HepG2 (cell line): ENCODE measurements around the gene PHF21B. TPM values are rescaled to one million over a fixed set of nuclear protein-coding genes. Genes with fewer than 3 reads are reported as not detected.

Experiments
- ATAC-seq: fragments of 200-7000 bp; cut with Tn5 transposase; 3 replicates; pipeline ENCODE4 v1.9.1; 2020; ENCODE audit warnings: mild to moderate bottlenecking, moderate library complexity
- BruUV-seq: library from RNA; stranded (reverse); fragments of 400-500 nt; replicated peaks from 2 replicates; lab custom pipeline; 2021; lab: Mats Ljungman, UMichigan
- CTCF ChIA-PET: fragments of 300-600 bp; formaldehyde crosslinking; extraction: SDS; loops from one replicate; lab custom pipeline; 2021; ENCODE audit warnings: low total read pairs, inconsistent platforms, low intra/inter-chr PET ratio; lab: Yijun Ruan, JAX
- POLR2A ChIA-PET: fragments of 350-600 bp; sonication (Branson Sonifier 250); formaldehyde crosslinking; loops from one replicate; lab custom pipeline; 2020; ENCODE audit warnings: antibody characterized with exemption, inconsistent platforms; lab: Yijun Ruan, JAX
- DNase-seq: peaks from one replicate; pipeline ENCODE4 v3.0.0-alpha.2; 2015; ENCODE audit warnings: low spot score
- FAIRE-seq: peaks from 3 replicates; lab custom pipeline; 2011; peaks lifted over from hg19 to GRCh38; lab: Jason Lieb, UNC
- H2AFZ ChIP-seq: one replicate; pipeline ENCODE4 v1.6.1; 2011; ENCODE audit warnings: low read length, inconsistent platforms
- H3K27ac ChIP-seq: fragments of 300-600 bp; 3 replicates; pipeline ENCODE4 v1.8.0; 2011; ENCODE audit warnings: mixed run types, mild to moderate bottlenecking, mixed read lengths, low read length, inconsistent platforms; ENCODE audit not compliant: insufficient read depth; ENCODE audit errors: extremely low read length
- H3K27me3 ChIP-seq, 2 experiments: fragments of 200-600 bp in 1 of 2; 2 replicates in 1 of 2; 3 replicates in 1 of 2; pipeline versions ENCODE4 v1.6.0 to v1.8.0; 2011; ENCODE audit warnings: low read length in 2 of 2, mild to moderate bottlenecking in 2 of 2, moderate library complexity in 2 of 2, inconsistent platforms in 1 of 2; ENCODE audit not compliant: insufficient read depth in 2 of 2, control insufficient read depth in 1 of 2
- H3K36me3 ChIP-seq, 2 experiments: fragments of 200-600 bp in 1 of 2; replicated peaks in 1 of 2; 2 replicates in 1 of 2; 3 replicates in 1 of 2; pipeline versions ENCODE4 v1.5.1 to v1.8.0; 2011; ENCODE audit warnings: low read length in 2 of 2, inconsistent platforms in 1 of 2; ENCODE audit not compliant: insufficient read depth in 2 of 2, control insufficient read depth in 1 of 2
- H3K4me1 ChIP-seq: 2 replicates; pipeline ENCODE4 v1.5.1; 2012; ENCODE audit warnings: low read length, inconsistent platforms; ENCODE audit not compliant: insufficient read depth
- H3K4me2 ChIP-seq: 2 replicates; pipeline ENCODE4 v1.6.0; 2011; ENCODE audit warnings: low read depth, low read length, inconsistent platforms
- H3K4me3 ChIP-seq, 3 experiments: fragments of 200-600 bp in 1 of 3; sonication (generic), shearing (Covaris generic) in 1 of 3; replicated peaks in 1 of 3; 2 replicates each; pipeline ENCODE4 v1.5.1; 2011 to 2016; ENCODE audit warnings: low read length in 3 of 3, inconsistent platforms in 2 of 3, low read depth in 2 of 3, mild to moderate bottlenecking in 2 of 3, control low read depth in 1 of 3, mixed read lengths in 1 of 3; ENCODE audit not compliant: insufficient read depth in 1 of 3
- H3K79me2 ChIP-seq: one replicate; pipeline ENCODE4 v1.6.1; 2011; ENCODE audit warnings: low read length, inconsistent platforms; ENCODE audit not compliant: insufficient read depth
- H3K9ac ChIP-seq: 2 replicates; pipeline ENCODE4 v1.6.0; 2011; ENCODE audit warnings: mild to moderate bottlenecking, low read depth, low read length, inconsistent platforms; ENCODE audit not compliant: insufficient read depth
- H3K9me3 ChIP-seq: 2 replicates; pipeline ENCODE4 v1.5.1; 2012; ENCODE audit warnings: mild to moderate bottlenecking, low read length
- H4K20me1 ChIP-seq: 2 replicates; pipeline ENCODE4 v1.6.0; 2011; ENCODE audit warnings: inconsistent platforms, mild to moderate bottlenecking, low read length, moderate library complexity; ENCODE audit not compliant: insufficient read depth
- CBFB ChIP-seq: sonication (generic); formaldehyde crosslinking; IDR thresholded peaks from 2 replicates; pipeline ENCODE4 v1.4.0; 2020; ENCODE audit warnings: missing genetic modification reagents
- FOXK1 ChIP-seq: sonication (generic); formaldehyde crosslinking; IDR thresholded peaks from 2 replicates; pipeline ENCODE4 v1.4.0; 2020; ENCODE audit warnings: low read depth, missing genetic modification reagents, borderline replicate concordance
- GLI4 ChIP-seq: sonication (generic); formaldehyde crosslinking; IDR thresholded peaks from 2 replicates; pipeline ENCODE4 v1.5.1; 2020; ENCODE audit warnings: missing genetic modification reagents, mild to moderate bottlenecking, moderate library complexity, borderline replicate concordance
- NFKBIZ ChIP-seq: IDR thresholded peaks from 2 replicates; pipeline ENCODE4 v1.6.1; 2018; ENCODE audit warnings: missing genetic modification reagents, missing compliant biosample characterization
- SIX1 ChIP-seq: sonication (generic); formaldehyde crosslinking; IDR thresholded peaks from 2 replicates; pipeline ENCODE4 v1.4.0; 2020; ENCODE audit warnings: missing genetic modification reagents, borderline replicate concordance
- TEAD3 ChIP-seq: optimal IDR thresholded peaks from 2 replicates; pipeline ENCODE3; 2016; ENCODE audit warnings: borderline replicate concordance
- ZNF280B ChIP-seq: sonication (generic); formaldehyde crosslinking; IDR thresholded peaks from 2 replicates; pipeline ENCODE4 v1.5.0; 2020; ENCODE audit warnings: missing genetic modification reagents, mild to moderate bottlenecking, borderline replicate concordance
- ZNF839 ChIP-seq: sonication (generic); formaldehyde crosslinking; IDR thresholded peaks from 2 replicates; pipeline ENCODE4 v1.4.0; 2020; ENCODE audit warnings: missing genetic modification reagents, mild to moderate bottlenecking, borderline replicate concordance
- WGBS: methylation state at CpG from one replicate; pipeline ENCODE4 v1.1.6; 2017; ENCODE audit warnings: low lambda C conversion rate; 5-methylcytosine and 5-hydroxymethylcytosine counted together
- in situ Hi-C: cut with HindIII; loops from 2 replicates; pipeline ENCODE4 v1.10.0; 2017; ENCODE audit warnings: low pct_unique_long_range_greater_than_20kb; ENCODE audit not compliant: extremely low pct_ligation_motif_present
- intact Hi-C: fragments of 100-400 bp; cut with micrococcal nuclease; formaldehyde crosslinking; loops from one replicate; pipeline ENCODE4 v1.10.0; 2022; ENCODE audit not compliant: unreplicated experiment
- polyA plus RNA-seq, 8 experiments: library from polyadenylated mRNA; depleted of rRNA in 3 of 8; stranded (reverse) in 7 of 8; unstranded in 1 of 8; fragments of >200 nt; fragmentation: Illumina TruSeq in 4 of 8; extraction: Trizol in 4 of 8; gene quantifications; 2 replicates each; pipeline versions ENCODE4 v1.2.1 to v1.2.3, GENCODE V29; 2011 to 2016; ENCODE audit warnings: low read depth in 4 of 8, missing spikeins in 1 of 8, mixed read lengths in 1 of 8; ENCODE audit not compliant: insufficient read depth in 1 of 8
- total RNA-seq, 5 experiments: library from RNA; depleted of rRNA; stranded (reverse); fragments of >200 nt; fragmentation: Illumina TruSeq; extraction: Trizol; gene quantifications; 2 replicates each; pipeline ENCODE4 v1.2.3, GENCODE V29; 2016; ENCODE audit warnings: low read depth in 1 of 5
- TF ChIP-seq, protein P1 (sequence below): sonication (generic); formaldehyde crosslinking; IDR thresholded peaks from 2 replicates; pipeline ENCODE4 v1.4.0; 2020; ENCODE audit warnings: missing genetic modification reagents

The PHF21B gene
- total and polyA plus RNA-seq, 2 of the 13 experiments (the other 11 are each of a cell fraction or from before 2014, with no cell fraction given) = not detected

DNA sequence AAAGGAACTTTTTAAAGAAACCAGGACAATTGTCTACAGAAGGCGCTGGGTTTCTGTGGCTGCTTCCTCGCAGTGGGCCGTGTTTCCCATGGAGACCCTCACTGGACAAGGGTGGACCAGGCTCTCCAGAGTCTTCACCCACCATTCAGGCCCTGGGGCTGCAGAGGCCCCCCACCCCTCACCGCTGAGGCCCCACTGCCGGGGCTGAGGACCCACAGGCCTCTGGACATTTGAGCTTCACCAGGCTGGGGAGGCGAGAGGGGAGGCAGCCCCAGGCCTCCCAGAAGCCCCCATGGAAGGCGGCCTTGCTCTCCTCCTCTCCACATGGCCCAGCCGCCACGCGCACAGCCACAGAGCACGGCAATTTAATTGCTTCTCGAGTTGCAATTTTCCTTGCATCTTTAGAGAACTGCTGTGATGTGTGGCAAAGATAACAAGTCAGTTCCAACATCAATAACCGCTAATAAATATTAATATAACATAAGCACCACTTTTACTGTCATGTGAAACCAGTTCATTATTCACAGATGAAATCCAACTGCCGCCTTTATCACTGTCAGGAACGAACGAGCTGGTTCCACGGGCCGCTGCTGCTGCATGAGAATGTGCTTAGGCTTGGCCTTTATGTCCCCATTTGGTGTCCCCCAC is 81.0 kb downstream of the PHF21B start:
- WGBS = 29% methylated on average over 15 of the region's 18 CpGs
- intact Hi-C loops = no loop called here
- no peak for ATAC-seq

More for the DNA sequence above, 81.0 kb downstream of the PHF21B start:
- no peaks in the 10 kb centered on the region for H3K79me2 ChIP-seq
- no peak overlapping the region for H3K4me3 ChIP-seq
- no peaks in the 10 kb centered on the region for H3K36me3 ChIP-seq
- TF ChIP-seq SIX1 (CRISPR knock-in tag) (no peak), NFKBIZ (no peak), CBFB (CRISPR knock-in tag) (no peak), TEAD3 (CRISPR knock-in tag) (no peak), GLI4 (CRISPR knock-in tag) (no peak), ZNF280B (CRISPR knock-in tag) (no peak), FOXK1 (CRISPR knock-in tag) (no peak), ZNF839 (CRISPR knock-in tag) (no peak)
- TF ChIP-seq, protein P1, sequence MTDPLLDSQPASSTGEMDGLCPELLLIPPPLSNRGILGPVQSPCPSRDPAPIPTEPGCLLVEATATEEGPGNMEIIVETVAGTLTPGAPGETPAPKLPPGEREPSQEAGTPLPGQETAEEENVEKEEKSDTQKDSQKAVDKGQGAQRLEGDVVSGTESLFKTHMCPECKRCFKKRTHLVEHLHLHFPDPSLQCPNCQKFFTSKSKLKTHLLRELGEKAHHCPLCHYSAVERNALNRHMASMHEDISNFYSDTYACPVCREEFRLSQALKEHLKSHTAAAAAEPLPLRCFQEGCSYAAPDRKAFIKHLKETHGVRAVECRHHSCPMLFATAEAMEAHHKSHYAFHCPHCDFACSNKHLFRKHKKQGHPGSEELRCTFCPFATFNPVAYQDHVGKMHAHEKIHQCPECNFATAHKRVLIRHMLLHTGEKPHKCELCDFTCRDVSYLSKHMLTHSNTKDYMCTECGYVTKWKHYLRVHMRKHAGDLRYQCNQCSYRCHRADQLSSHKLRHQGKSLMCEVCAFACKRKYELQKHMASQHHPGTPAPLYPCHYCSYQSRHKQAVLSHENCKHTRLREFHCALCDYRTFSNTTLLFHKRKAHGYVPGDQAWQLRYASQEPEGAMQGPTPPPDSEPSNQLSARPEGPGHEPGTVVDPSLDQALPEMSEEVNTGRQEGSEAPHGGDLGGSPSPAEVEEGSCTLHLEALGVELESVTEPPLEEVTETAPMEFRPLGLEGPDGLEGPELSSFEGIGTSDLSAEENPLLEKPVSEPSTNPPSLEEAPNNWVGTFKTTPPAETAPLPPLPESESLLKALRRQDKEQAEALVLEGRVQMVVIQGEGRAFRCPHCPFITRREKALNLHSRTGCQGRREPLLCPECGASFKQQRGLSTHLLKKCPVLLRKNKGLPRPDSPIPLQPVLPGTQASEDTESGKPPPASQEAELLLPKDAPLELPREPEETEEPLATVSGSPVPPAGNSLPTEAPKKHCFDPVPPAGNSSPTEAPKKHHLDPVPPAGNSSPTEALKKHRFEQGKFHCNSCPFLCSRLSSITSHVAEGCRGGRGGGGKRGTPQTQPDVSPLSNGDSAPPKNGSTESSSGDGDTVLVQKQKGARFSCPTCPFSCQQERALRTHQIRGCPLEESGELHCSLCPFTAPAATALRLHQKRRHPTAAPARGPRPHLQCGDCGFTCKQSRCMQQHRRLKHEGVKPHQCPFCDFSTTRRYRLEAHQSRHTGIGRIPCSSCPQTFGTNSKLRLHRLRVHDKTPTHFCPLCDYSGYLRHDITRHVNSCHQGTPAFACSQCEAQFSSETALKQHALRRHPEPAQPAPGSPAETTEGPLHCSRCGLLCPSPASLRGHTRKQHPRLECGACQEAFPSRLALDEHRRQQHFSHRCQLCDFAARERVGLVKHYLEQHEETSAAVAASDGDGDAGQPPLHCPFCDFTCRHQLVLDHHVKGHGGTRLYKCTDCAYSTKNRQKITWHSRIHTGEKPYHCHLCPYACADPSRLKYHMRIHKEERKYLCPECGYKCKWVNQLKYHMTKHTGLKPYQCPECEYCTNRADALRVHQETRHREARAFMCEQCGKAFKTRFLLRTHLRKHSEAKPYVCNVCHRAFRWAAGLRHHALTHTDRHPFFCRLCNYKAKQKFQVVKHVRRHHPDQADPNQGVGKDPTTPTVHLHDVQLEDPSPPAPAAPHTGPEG (CRISPR knock-in tag) = no peak
- TF ChIP-seq, all 625 proteins: peak for 0
- H2AFZ ChIP-seq = no peak overlapping the region
- DNase-seq (no peak), FAIRE-seq (no peak)
- H3K9ac ChIP-seq = no peak overlapping the region
- no peaks in the 10 kb centered on the region for H3K4me1 ChIP-seq
- no TSS peak for BruUV-seq
- no peak overlapping the region for H3K4me2 ChIP-seq
- H3K9me3 ChIP-seq = no peaks in the 10 kb centered on the region
- H3K27ac ChIP-seq = no peak overlapping the region
- ChIA-PET CTCF (no interaction called here), POLR2A (no interaction called here)
- no peaks in the 10 kb centered on the region for H4K20me1 ChIP-seq
- in situ Hi-C loops = no loop called here
- H3K27me3 ChIP-seq = peaks cover 4 to 85% of the 10 kb centered on the region in 2 experiments
